ENCODE data around the gene GRIN2A.

GRIN2A gene

GRCh38 chr16:10031955-10032354, 150.3 kb downstream of the GRIN2A start:
- no peak for DNase-seq (ENCODE audit: low read depth)

GRCh38 chr16:10031473-10031872, 150.8 kb downstream of the GRIN2A start:
- peak; percentile 12 for DNase-seq (ENCODE audit: low read depth)

DNA sequence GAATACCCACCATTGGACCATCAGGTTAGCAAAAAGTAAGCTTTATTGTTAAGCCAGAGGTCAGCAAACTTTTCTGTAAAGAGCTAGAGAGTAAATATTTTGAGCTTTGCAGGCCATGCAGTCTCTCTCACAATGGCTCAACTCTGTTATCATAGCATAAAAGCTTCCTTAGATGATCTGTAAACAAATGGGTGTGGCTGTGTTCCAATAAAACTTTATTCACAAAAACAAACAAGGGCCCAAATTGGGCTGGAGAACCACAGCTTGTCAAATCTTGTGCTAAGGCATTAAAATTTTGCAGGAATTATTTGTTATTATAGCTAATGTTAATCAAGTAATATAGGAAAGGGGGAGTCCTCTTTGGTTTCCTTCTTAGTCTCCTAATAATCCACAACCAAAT, 153.6 kb downstream of the GRIN2A start:
- DNase-seq (ENCODE audit: low read depth), result no peak

GRCh38 chr16:10027553-10027952, 154.7 kb downstream of the GRIN2A start:
- DNase-seq (ENCODE audit: low read depth), result no peak

- no peak for DNase-seq (ENCODE audit: low read depth)
Measured at GRCh38 chr16:10026593-10026992, 155.6 kb downstream of the GRIN2A start.

DNA sequence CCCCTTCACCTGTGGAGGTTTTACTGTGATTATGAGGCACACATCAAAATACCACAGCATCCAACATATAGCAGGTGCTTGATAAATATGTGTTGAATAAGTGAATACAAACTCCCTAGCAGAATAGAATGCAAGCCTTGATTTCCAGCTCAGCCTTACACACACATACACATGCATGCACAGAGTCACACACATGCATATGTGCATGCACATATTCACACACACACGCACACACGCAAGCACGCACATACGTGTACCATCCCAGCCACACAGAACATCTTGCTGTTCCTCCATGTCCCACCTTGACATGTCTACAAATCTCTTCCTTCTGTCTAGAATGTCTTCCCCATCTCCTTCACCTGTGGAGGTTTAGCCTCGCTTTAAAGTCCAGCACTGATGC, 160.1 kb downstream of the GRIN2A start:
- DNase-seq (ENCODE audit: low read depth), result no peak

DNA sequence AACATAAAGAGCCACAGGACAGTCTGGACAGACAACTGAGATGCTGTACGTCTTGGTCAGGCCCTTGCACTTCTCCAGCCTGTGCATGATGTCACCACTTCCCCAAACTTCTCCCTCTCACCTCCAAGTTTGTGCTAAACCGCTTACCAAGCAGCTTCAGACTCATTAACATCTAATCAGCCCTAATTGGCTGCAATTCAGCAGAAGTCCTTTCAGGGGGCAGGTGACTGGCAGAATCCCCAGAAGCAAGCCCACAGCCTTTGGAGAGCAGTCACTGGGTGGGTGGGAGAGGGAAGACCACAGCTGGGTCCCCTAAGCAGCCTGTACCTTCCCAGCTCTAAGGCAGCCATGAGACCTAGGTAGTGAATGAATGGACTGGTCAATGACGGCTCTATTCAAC, 161.4 kb downstream of the GRIN2A start:
- no peak for DNase-seq (ENCODE audit: low read depth)

GRCh38 chr16:10016752-10017151, 165.5 kb downstream of the GRIN2A start:
- DNase-seq (ENCODE audit: low read depth), result no peak

DNA sequence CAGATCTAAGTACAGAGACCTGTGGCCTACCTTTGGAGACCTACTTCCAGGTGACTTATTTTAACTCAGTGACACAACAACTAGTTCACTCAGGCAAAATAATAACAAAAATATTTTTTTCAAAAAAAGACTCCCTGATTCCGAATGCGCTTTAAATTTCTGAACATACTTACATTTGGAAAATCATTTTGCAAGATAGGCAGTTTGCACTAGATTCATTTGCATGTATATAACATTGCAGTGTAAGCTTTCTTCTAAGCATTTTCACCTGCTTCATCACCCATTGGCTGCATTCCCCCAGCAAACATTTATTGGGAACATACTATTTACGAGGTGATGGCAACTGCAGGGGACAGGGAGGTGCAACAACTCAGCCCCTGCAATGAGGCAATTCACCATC, 166.8 kb downstream of the GRIN2A start:
- no peak for DNase-seq (ENCODE audit: low read depth)

DNA sequence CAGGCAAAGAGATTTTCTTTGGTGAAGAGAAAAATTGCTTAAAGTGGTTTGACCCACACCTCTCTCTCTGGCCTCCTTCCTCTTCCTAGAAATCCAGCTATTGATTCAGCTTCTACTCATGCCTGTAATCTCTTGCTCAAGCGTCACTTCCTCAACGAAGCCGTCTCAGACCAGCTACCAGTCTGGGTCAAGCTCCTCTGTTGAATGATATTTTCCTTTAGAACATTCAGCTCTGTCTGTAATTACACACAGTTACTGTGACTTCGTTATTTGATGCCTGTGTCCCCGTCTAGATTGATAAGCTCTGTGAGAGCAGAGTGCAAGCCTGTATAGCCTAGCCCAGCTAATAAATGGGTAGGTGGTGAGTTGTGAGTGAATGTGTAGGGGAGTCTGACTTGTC, 168.5 kb downstream of the GRIN2A start:
- no peak for DNase-seq (ENCODE audit: low read depth)

DNA sequence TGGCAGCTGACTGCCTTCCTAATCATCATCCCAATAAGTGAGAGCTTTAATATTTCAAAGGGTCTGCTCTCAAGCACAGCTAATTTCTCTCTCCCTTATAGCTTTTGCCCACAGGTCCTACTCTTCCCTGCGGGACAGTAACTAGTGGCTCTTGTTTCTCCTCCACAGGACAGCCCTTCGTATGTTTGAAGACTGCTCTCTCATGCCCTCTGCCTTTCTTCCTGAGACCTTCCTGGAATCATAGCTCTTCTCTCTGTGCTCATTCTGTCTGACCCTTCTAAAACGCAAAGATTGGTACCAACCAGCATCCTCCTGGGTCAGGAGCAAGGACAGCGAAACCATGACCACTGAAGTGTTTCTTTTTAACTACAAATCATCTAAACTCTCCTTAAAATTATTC, 168.9 kb downstream of the GRIN2A start:
- no peak for DNase-seq (ENCODE audit: low read depth)

- DNase-seq (ENCODE audit: low read depth), result no peak
Measured at GRCh38 chr16:10009684-10010083, 172.5 kb downstream of the GRIN2A start.

- DNase-seq (ENCODE audit: low read depth), result no peak
Measured at GRCh38 chr16:10003486-10003885, 178.7 kb downstream of the GRIN2A start.

DNA sequence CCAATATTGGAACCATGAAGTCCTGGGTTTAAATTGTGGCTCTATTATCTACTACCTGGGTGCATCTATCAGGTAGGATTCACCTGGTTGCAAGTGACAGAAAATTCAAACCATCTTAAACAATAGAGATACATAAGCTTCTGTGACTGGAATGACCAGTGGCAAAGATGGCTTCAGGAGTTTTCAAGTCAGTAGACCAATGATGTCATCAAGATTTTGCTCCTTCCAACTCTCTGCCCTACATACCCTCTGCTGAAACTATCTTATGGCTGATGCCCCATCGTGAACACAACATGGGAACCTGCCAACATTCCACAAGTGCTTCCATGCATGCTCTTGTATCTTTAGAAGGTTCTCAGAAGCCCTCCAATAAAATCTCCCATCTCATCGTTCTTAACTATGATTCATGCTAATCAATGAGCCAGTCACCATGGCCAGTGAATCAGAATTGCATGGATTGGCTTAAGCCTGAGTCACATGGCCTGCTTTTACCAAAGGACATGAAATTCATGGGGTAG, 180.9 kb downstream of the GRIN2A start:
- no peak for DNase-seq (ENCODE audit: low read depth)

- DNase-seq (ENCODE audit: low read depth), result no peak
Measured at GRCh38 chr16:9996221-9996620, 186.0 kb downstream of the GRIN2A start.

DNA sequence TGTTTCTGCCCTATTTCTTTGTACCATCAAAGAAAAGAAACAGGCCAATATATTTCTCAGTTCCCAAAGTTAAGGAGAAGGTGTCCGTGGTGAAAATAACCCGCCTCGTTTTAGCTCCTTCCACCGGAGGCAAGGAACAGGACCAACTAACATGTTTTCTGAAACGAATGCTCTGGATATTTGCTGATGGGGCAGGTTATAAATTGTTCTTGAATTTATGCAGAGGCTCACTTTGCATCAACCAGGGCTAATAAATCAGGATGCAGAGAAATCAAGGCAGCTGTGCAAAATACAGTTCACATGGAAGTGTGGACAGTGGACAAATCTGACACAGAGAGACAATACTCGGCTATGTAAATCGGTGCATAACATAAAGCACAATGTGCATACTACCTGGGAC, 189.8 kb downstream of the GRIN2A start:
- no peak for DNase-seq (ENCODE audit: low read depth)

- no peak for DNase-seq (ENCODE audit: low read depth)
Measured at GRCh38 chr16:9980981-9981380, 201.2 kb downstream of the GRIN2A start.

DNA sequence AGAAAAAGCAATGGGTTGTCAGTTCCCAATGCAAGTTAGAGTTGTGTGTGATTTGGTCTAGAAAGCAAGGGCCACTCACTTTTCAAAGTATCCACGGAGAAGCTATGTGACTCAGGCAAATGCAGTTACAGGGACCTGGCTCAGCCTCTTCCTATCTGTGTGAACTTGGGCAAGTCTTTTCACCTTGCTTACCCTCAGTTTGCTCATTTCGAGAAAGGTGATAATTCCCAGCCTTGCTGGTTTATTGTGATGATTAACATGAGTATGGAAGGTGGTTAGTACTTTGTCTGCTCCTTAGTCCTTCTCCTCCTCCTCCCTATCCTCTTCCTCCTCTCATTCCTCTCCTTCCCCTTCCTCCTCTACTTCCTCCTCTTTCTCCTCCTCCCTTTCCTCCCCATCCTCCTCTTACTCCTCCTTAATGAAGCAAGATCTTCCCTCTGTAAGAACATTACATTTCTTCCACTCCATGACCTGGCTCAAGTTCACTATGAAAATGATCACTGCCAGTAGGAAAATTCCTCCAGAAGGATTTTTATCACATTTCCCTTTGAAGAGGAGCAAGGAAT, 204.0 kb downstream of the GRIN2A start:
- no peak for DNase-seq (ENCODE audit: low read depth)

- DNase-seq (ENCODE audit: low read depth), result no peak
Measured at GRCh38 chr16:9977333-9977897, 204.8 kb downstream of the GRIN2A start.

GRCh38 chr16:9976601-9977000, 205.6 kb downstream of the GRIN2A start:
- DNase-seq (ENCODE audit: low read depth), result no peak

GRCh38 chr16:9971907-9972306, 210.3 kb downstream of the GRIN2A start:
- no peak for DNase-seq (ENCODE audit: low read depth)

DNA sequence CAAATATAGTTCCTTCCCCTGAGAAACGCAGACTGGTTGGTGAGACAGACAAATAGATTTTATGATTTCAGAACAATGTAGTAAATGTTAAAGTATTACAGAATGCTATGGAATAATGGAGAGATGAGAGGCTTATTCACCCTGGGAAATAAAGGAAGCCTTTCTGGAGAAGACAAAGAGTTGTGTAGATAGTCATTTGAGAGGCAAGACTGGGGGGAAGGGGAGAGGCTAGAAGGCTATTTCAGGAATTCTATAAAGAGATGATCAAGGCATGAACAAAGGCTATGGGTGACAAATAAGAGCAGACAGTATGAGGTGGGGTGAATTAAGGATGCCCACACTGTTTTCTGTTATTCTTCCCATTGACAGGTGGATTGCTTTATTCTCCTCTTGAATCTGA, 211.4 kb downstream of the GRIN2A start:
- DNase-seq (ENCODE audit: low read depth), result no peak

GRCh38 chr16:9970244-9970643, 212.0 kb downstream of the GRIN2A start:
- DNase-seq (ENCODE audit: low read depth), result no peak

- DNase-seq (ENCODE audit: low read depth), result no peak
Measured at GRCh38 chr16:9969580-9969979, 212.6 kb downstream of the GRIN2A start.
